ENCODE measurements around the gene NDUFB5.

NDUFB5 gene

GRCh38 chr3:179599531-179599930 is 5.1 kb upstream of the NDUFB5 start:
- Histone ChIP-seq H3K9me3 (ENCODE audit: control insufficient read depth in 2 of 2, low read length in 2 of 2) (no peaks in the 10 kb centered on the region), H3K27me3 (ENCODE audit: control insufficient read depth in 1 of 2, insufficient read depth in 2 of 2, low read length in 2 of 2) (no peaks in the 10 kb centered on the region), H3K4me1 (ENCODE audit: control insufficient read depth, insufficient read depth, low read length) (peaks cover 3% of the 10 kb centered on the region), H3K27ac (ENCODE audit: low read length) (no peak overlapping the region), H3K4me3 (ENCODE audit: low read length in 2 of 2) (no peak overlapping the region), H3K36me3 (ENCODE audit: control insufficient read depth in 2 of 2, insufficient read depth in 2 of 2, low read length in 2 of 2) (peaks cover 29 to 39% of the 10 kb centered on the region in 2 donors), H3K9ac (ENCODE audit: low read length in 2 of 2) (no peak overlapping the region)

GRCh38 chr3:179603321-179603720 is 1.3 kb upstream of the NDUFB5 start:
- no peaks in the 10 kb centered on the region for H3K27me3 ChIP-seq (ENCODE audit: control insufficient read depth in 1 of 2, insufficient read depth in 2 of 2, low read length in 2 of 2)
- peaks cover 6% of the 10 kb centered on the region for H3K4me1 ChIP-seq (ENCODE audit: control insufficient read depth, insufficient read depth, low read length)
- H3K27ac ChIP-seq (ENCODE audit: low read length), result no peak overlapping the region
- peak overlapping the region; percentile 93 to 99 for H3K4me3 ChIP-seq (ENCODE audit: low read length in 2 of 2)
- no peaks in the 10 kb centered on the region for H3K9me3 ChIP-seq (ENCODE audit: control insufficient read depth in 2 of 2, low read length in 2 of 2)
- H3K36me3 ChIP-seq (ENCODE audit: control insufficient read depth in 2 of 2, insufficient read depth in 2 of 2, low read length in 2 of 2), result peaks cover 19 to 32% of the 10 kb centered on the region in 2 donors
- H3K9ac ChIP-seq (ENCODE audit: low read length in 2 of 2), result no peak overlapping the region

GRCh38 chr3:179603831-179604230 is 763 bp upstream of the NDUFB5 start:
- Histone ChIP-seq H3K9me3 (ENCODE audit: control insufficient read depth in 2 of 2, low read length in 2 of 2) (no peaks in the 10 kb centered on the region), H3K36me3 (ENCODE audit: control insufficient read depth in 2 of 2, insufficient read depth in 2 of 2, low read length in 2 of 2) (peaks cover 16 to 27% of the 10 kb centered on the region in 2 donors), H3K27me3 (ENCODE audit: control insufficient read depth in 1 of 2, insufficient read depth in 2 of 2, low read length in 2 of 2) (no peaks in the 10 kb centered on the region), H3K9ac (ENCODE audit: low read length in 2 of 2) (peak overlapping the region; percentile 92 to 99), H3K4me1 (ENCODE audit: control insufficient read depth, insufficient read depth, low read length) (peaks cover 6% of the 10 kb centered on the region), H3K4me3 (ENCODE audit: low read length in 2 of 2) (peak overlapping the region; percentile 93 to 99), H3K27ac (ENCODE audit: low read length) (peak overlapping the region; percentile 97)

GRCh38 chr3:179606534-179607085 is 2.0 kb downstream of the NDUFB5 start:
- no peaks in the 10 kb centered on the region for H3K27me3 ChIP-seq (ENCODE audit: control insufficient read depth in 1 of 2, insufficient read depth in 2 of 2, low read length in 2 of 2)
- H3K9me3 ChIP-seq (ENCODE audit: control insufficient read depth in 2 of 2, low read length in 2 of 2), result no peaks in the 10 kb centered on the region
- no peak overlapping the region for H3K9ac ChIP-seq (ENCODE audit: low read length in 2 of 2)
- H3K36me3 ChIP-seq (ENCODE audit: control insufficient read depth in 2 of 2, insufficient read depth in 2 of 2, low read length in 2 of 2), result peaks cover 3 to 12% of the 10 kb centered on the region in 2 donors
- H3K27ac ChIP-seq (ENCODE audit: low read length), result no peak overlapping the region
- no peak overlapping the region for H3K4me3 ChIP-seq (ENCODE audit: low read length in 2 of 2)
- peaks cover 6% of the 10 kb centered on the region for H3K4me1 ChIP-seq (ENCODE audit: control insufficient read depth, insufficient read depth, low read length)

- Histone ChIP-seq H3K4me1 (ENCODE audit: control insufficient read depth, insufficient read depth, low read length) (peaks cover 3% of the 10 kb centered on the region), H3K36me3 (ENCODE audit: control insufficient read depth in 2 of 2, insufficient read depth in 2 of 2, low read length in 2 of 2) (peaks cover 0 to 8% of the 10 kb centered on the region in 2 donors), H3K9ac (ENCODE audit: low read length in 2 of 2) (no peak overlapping the region), H3K9me3 (ENCODE audit: control insufficient read depth in 2 of 2, low read length in 2 of 2) (no peaks in the 10 kb centered on the region), H3K27ac (ENCODE audit: low read length) (no peak overlapping the region), H3K27me3 (ENCODE audit: control insufficient read depth in 1 of 2, insufficient read depth in 2 of 2, low read length in 2 of 2) (no peaks in the 10 kb centered on the region), H3K4me3 (ENCODE audit: low read length in 2 of 2) (no peak overlapping the region)
Measured at GRCh38 chr3:179608931-179609720, 4.5 kb downstream of the NDUFB5 start.

- Histone ChIP-seq H3K4me3 (ENCODE audit: low read length in 2 of 2) (no peak overlapping the region), H3K4me1 (ENCODE audit: control insufficient read depth, insufficient read depth, low read length) (peaks cover 3% of the 10 kb centered on the region), H3K36me3 (ENCODE audit: control insufficient read depth in 2 of 2, insufficient read depth in 2 of 2, low read length in 2 of 2) (peaks cover 0 to 8% of the 10 kb centered on the region in 2 donors)
Measured at GRCh38 chr3:179610066-179610465, 5.5 kb downstream of the NDUFB5 start.

GRCh38 chr3:179613807-179614206 is 9.2 kb downstream of the NDUFB5 start:
- Histone ChIP-seq H3K27ac (ENCODE audit: low read length) (no peak overlapping the region), H3K4me3 (ENCODE audit: low read length in 2 of 2) (no peak overlapping the region), H3K27me3 (ENCODE audit: control insufficient read depth in 1 of 2, insufficient read depth in 2 of 2, low read length in 2 of 2) (no peaks in the 10 kb centered on the region), H3K9me3 (ENCODE audit: control insufficient read depth in 2 of 2, low read length in 2 of 2) (no peaks in the 10 kb centered on the region), H3K36me3 (ENCODE audit: control insufficient read depth in 2 of 2, insufficient read depth in 2 of 2, low read length in 2 of 2) (peaks cover 5 to 11% of the 10 kb centered on the region in 2 donors), H3K4me1 (ENCODE audit: control insufficient read depth, insufficient read depth, low read length) (no peaks in the 10 kb centered on the region), H3K9ac (ENCODE audit: low read length in 2 of 2) (no peak overlapping the region)

More at GRCh38 chr3:179610066-179610465, 5.5 kb downstream of the NDUFB5 start:
- Histone ChIP-seq H3K9ac (ENCODE audit: low read length in 2 of 2) (no peak overlapping the region), H3K27ac (ENCODE audit: low read length) (no peak overlapping the region), H3K27me3 (ENCODE audit: control insufficient read depth in 1 of 2, insufficient read depth in 2 of 2, low read length in 2 of 2) (no peaks in the 10 kb centered on the region), H3K9me3 (ENCODE audit: control insufficient read depth in 2 of 2, low read length in 2 of 2) (no peaks in the 10 kb centered on the region)

- H3K36me3 ChIP-seq (ENCODE audit: control insufficient read depth in 2 of 2, insufficient read depth in 2 of 2, low read length in 2 of 2), result peaks cover 5 to 11% of the 10 kb centered on the region in 2 donors
- H3K4me1 ChIP-seq (ENCODE audit: control insufficient read depth, insufficient read depth, low read length), result no peaks in the 10 kb centered on the region
- no peaks in the 10 kb centered on the region for H3K27me3 ChIP-seq (ENCODE audit: control insufficient read depth in 1 of 2, insufficient read depth in 2 of 2, low read length in 2 of 2)
- H3K4me3 ChIP-seq (ENCODE audit: low read length in 2 of 2), result no peak overlapping the region
- no peak overlapping the region for H3K27ac ChIP-seq (ENCODE audit: low read length)
- no peak overlapping the region for H3K9ac ChIP-seq (ENCODE audit: low read length in 2 of 2)
- H3K9me3 ChIP-seq (ENCODE audit: control insufficient read depth in 2 of 2, low read length in 2 of 2), result no peaks in the 10 kb centered on the region
Measured at GRCh38 chr3:179615458-179616173, 11.0 kb downstream of the NDUFB5 start.

GRCh38 chr3:179622023-179622422 is 17.4 kb downstream of the NDUFB5 start:
- H3K36me3 ChIP-seq (ENCODE audit: control insufficient read depth in 2 of 2, insufficient read depth in 2 of 2, low read length in 2 of 2), result peaks cover 37 to 38% of the 10 kb centered on the region in 2 donors

GRCh38 chr3:179624451-179624850 is 19.9 kb downstream of the NDUFB5 start:
- no peak overlapping the region for H3K27ac ChIP-seq (ENCODE audit: low read length)
- H3K36me3 ChIP-seq (ENCODE audit: control insufficient read depth in 2 of 2, insufficient read depth in 2 of 2, low read length in 2 of 2), result peaks cover 30 to 33% of the 10 kb centered on the region in 2 donors
- H3K4me1 ChIP-seq (ENCODE audit: control insufficient read depth, insufficient read depth, low read length), result no peaks in the 10 kb centered on the region
- H3K27me3 ChIP-seq (ENCODE audit: control insufficient read depth in 1 of 2, insufficient read depth in 2 of 2, low read length in 2 of 2), result no peaks in the 10 kb centered on the region
- H3K9ac ChIP-seq (ENCODE audit: low read length in 2 of 2), result no peak overlapping the region
- no peaks in the 10 kb centered on the region for H3K9me3 ChIP-seq (ENCODE audit: control insufficient read depth in 2 of 2, low read length in 2 of 2)
- H3K4me3 ChIP-seq (ENCODE audit: low read length in 2 of 2), result no peak overlapping the region

More at GRCh38 chr3:179622023-179622422, 17.4 kb downstream of the NDUFB5 start:
- Histone ChIP-seq H3K9ac (ENCODE audit: low read length in 2 of 2) (no peak overlapping the region), H3K27ac (ENCODE audit: low read length) (no peak overlapping the region), H3K9me3 (ENCODE audit: control insufficient read depth in 2 of 2, low read length in 2 of 2) (no peaks in the 10 kb centered on the region), H3K4me1 (ENCODE audit: control insufficient read depth, insufficient read depth, low read length) (no peaks in the 10 kb centered on the region), H3K4me3 (ENCODE audit: low read length in 2 of 2) (no peak overlapping the region), H3K27me3 (ENCODE audit: control insufficient read depth in 1 of 2, insufficient read depth in 2 of 2, low read length in 2 of 2) (no peaks in the 10 kb centered on the region)

Measured in stomach smooth muscle (tissue), 2 donors.